DMS114 treated with DMSO at 0.1 percent for 48 hours (cell line): ENCODE results near the gene MBTPS1.
"Not testable (repeated sequence)": the region's sequence is repeated elsewhere in the genome, so short reads cannot be mapped to it uniquely, and the experiment has no call there.

Source experiments
- DNase-seq: peaks from one replicate; lab custom pipeline; 2025; ENCODE audit not compliant: unreplicated experiment; lab: John Stamatoyannopoulos, UW

The MBTPS1 gene

GRCh38 chr16:84137769-84138357 lies 21.1 kb upstream of the MBTPS1 start:
- no peak for DNase-seq

- no peak for DNase-seq
Observed at GRCh38 chr16:84137287-84137686, 20.5 kb upstream of the MBTPS1 start.

- no peak for DNase-seq
Observed at GRCh38 chr16:84136331-84137125, 19.8 kb upstream of the MBTPS1 start.

GRCh38 chr16:84132527-84133285 lies 16.0 kb upstream of the MBTPS1 start:
- no peak for DNase-seq

GRCh38 chr16:84131117-84131516 lies 14.4 kb upstream of the MBTPS1 start:
- DNase-seq: no peak

- no peak for DNase-seq
Observed at GRCh38 chr16:84124257-84125073, 7.7 kb upstream of the MBTPS1 start.

DNA sequence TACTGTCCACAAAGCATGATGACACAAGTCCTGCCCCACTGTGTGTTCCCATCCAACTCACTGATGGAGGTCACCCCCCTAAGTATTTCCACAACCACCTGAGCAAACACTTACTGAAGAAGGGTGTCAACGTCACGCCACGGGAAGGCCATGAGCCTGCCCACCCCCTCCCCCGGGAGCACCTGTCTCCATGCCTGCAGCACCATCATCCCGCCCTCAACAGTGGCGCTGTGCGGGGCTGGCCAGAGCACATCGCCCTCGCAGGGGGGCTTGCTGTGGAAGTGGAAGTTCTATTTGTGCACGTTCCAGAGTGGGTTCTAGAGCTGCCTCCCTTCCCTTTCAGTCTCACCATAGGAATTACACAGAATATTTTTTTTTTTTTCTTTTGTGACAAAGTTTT lies 4.3 kb upstream of the MBTPS1 start:
- DNase-seq: no peak

- DNase-seq: no peak
Observed at GRCh38 chr16:84120023-84120422, 3.3 kb upstream of the MBTPS1 start.

DNA sequence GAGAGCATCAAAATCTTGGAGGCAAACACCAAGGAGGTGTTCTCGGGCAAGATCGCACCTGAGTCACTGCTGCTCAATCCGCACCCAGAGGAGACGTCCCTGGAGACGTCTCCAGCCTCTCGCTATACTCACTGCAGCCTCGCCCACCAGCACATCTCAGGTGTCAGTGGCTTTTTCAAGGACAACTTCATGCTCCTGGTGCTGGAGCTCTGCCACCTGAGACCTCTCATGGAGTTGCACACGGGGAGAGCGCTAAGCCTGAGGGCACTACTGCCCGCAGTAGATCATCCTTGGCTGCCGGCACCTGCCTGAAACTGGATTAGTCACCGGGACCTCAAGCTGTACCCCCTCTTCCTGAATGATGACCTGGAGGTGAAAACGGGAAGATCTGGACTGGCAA lies 2.6 kb upstream of the MBTPS1 start:
- DNase-seq: no peak

- not testable (repeated sequence) for DNase-seq
Observed at GRCh38 chr16:84118315-84118714, 1.6 kb upstream of the MBTPS1 start.

- peak; percentile 52 for DNase-seq
Observed at GRCh38 chr16:84117494-84117843, 727 bp upstream of the MBTPS1 start.

DNA sequence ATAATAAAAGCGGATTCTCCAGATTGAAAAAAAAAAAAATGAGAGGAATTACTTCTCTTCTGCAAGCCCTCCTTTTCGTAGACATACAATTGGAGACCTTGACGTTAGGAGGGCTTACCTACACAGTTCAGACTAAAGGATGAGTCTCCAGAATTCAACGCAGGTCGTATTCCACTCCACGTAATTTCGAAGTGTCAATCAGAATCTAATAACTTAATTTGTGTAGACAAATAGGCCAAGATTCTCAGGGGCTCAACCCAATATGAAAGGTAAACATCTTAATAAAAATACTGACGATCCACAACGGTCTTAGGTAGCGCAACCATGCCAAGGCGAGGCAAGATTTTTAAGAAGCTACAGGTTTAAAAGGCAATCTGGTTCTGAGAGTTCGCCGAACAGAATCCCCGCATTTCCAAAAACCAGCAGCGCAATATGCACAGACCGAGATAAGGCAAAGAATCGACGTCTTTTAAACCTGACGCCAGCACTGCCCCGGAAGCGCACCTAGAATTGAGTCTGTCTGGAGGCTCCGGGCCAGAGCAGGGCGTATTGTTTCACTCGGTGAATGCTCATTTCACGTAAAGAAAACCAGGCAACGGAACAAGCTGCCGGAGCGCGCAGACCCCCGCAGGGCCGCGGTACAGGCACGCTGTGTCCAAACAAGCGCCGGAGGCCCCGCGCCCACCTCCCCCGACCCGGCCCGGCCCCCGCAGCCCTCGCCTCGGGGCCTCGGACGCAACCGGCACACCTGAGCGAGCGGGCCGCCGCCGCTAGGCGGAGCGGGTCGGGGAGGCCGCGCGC lies 623 bp downstream of the MBTPS1 start:
- no peak for DNase-seq

- DNase-seq: not testable (repeated sequence)
Observed at GRCh38 chr16:84111949-84112348, 4.8 kb downstream of the MBTPS1 start.

DNA sequence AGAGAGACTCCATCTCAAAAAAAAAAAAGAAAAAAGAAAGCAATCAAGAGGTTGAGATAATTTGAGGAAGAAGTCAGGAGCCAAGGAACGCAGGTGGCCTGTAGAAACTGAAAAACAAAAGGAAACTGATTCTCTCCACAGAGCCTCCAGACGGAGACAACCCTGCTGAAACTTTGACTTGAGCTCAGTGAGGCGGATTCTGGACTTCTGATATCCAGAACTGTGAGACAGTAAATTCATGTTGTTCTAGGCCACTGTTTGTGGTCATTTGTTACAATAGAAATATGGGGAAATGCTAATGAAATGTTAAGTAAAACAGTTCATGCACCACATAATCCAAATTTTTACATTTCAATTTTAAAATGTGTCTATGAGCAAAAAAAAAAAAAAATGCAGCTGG lies 5.2 kb downstream of the MBTPS1 start:
- no peak for DNase-seq

DNA sequence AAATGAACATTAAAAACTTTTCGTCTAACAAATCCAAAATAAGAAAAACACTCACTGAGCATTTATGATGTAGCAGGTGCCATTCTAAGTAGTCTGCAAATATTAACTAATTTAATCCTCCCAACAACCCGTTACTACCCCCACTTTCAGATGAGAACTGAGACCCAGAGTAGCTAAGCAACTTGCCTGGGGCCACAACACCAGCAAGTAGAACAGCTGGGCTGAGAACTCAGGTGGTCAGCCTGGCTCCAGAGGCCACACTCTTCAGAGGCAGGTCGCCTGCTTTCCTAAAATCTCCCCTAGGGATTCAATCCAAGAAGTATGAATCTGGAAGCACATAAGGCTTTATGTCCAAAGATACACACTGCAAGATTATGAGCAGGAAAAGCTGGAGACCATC lies 6.2 kb downstream of the MBTPS1 start:
- DNase-seq: no peak

- DNase-seq: no peak
Observed at GRCh38 chr16:84109598-84110335, 7.0 kb downstream of the MBTPS1 start.

DNA sequence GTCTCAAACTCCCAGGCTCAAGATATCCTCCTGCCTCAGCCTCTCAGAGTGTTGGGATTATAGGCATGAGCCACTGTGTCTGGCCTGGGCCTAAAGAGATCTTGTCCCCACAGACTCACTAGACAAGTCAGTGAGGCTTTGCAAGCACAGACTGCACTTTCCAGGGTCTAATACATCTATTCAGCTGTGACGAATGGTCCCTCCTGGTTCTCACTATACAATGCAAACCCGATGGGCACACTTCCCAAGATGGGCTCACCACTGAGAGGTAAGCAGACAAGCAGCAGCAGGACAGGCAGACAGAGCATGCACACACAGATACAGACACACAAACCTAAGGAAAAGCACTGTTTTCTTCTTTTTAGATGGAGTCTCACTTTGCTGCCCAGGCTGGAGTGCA lies 8.8 kb downstream of the MBTPS1 start:
- DNase-seq: no peak

GRCh38 chr16:84105948-84106740 lies 10.6 kb downstream of the MBTPS1 start:
- DNase-seq: no peak

DNA sequence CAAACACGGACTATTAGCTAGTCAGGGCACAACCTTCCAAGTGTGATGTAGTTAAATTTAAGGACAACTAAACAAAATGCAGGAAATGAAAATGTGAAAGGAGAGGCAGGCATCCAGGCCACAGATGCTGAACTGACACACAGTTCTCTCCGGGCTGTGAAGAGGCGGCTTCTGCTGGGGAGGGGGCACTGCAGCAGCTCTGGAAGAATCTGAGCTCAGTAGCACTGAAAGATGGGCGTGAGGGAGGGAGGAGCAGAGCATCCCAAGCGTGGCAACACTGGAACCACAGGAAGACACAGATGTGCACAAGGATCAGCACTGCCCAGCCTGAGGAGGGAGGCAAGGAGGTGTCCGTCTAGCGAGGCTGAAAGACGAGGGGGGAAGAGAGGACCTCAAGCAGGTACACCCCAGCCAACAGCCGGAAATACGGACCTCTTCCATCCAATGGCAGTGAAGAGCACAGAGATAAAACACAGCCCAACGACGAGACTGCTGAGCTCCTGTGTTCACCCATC lies 11.4 kb downstream of the MBTPS1 start:
- DNase-seq: no peak
